WTC11 (cell line): ENCODE results near the gene NOTUM. TPM values are rescaled to one million over a fixed set of nuclear protein-coding genes. Genes with fewer than 3 reads are reported as not detected.

Experiments used
- ATAC-seq: fragments of 200-7000 bp; cut with Tn5 transposase; 2 replicates; pipeline ENCODE4 v1.10.0; 2021; ENCODE audit warnings: mild to moderate bottlenecking, moderate library complexity
- CTCF ChIA-PET: fragments of 300-600 bp; sonication (Branson Sonifier 250); formaldehyde crosslinking; loops from one replicate; lab custom pipeline; 2021; ENCODE audit warnings: antibody characterized with exemption; lab: Charles Lee
- POLR2A ChIA-PET: fragments of 350-600 bp; sonication (Branson Sonifier 250); formaldehyde crosslinking; loops from one replicate; lab custom pipeline; 2021; ENCODE audit warnings: antibody characterized with exemption; lab: Charles Lee
- DNase-seq: peaks from one replicate; pipeline ENCODE4 v3.0.0; 2021; ENCODE audit warnings: low spot score
- H3K27ac Mint-ChIP-seq: 2 replicates; pipeline ENCODE4 v1.8.0; 2021; ENCODE audit warnings: mixed read lengths
- H3K27me3 Mint-ChIP-seq: 2 replicates; pipeline ENCODE4 v1.8.0; 2021; ENCODE audit warnings: low read depth, mild to moderate bottlenecking, moderate library complexity, mixed read lengths
- H3K36me3 Mint-ChIP-seq: 2 replicates; pipeline ENCODE4 v1.8.0; 2021; ENCODE audit warnings: mixed read lengths
- H3K4me1 Mint-ChIP-seq: 2 replicates; pipeline ENCODE4 v1.8.0; 2022; ENCODE audit warnings: mixed read lengths
- H3K4me3 Mint-ChIP-seq: 2 replicates; pipeline ENCODE4 v1.8.0; 2021; ENCODE audit warnings: mild to moderate bottlenecking, moderate library complexity, mixed read lengths
- H3K9me3 Mint-ChIP-seq: 2 replicates; pipeline ENCODE4 v1.8.0; 2021; ENCODE audit warnings: mixed read lengths
- AFF4 ChIP-seq: sonication (generic); formaldehyde crosslinking; IDR thresholded peaks from 2 replicates; pipeline ENCODE4 v1.8.1; 2023; ENCODE audit warnings: mild to moderate bottlenecking, missing genetic modification reagents, borderline replicate concordance
- AR ChIP-seq: fragments of 250-450 bp; sonication (Bioruptor Pico); IDR thresholded peaks from 2 replicates; pipeline ENCODE4 v1.9.0; 2021; ENCODE audit warnings: mild to moderate bottlenecking
- CTCF ChIP-seq: fragments of 200-600 bp; IDR thresholded peaks from 2 replicates; pipeline ENCODE4 v1.8.0; 2022; ENCODE audit warnings: antibody characterized with exemption
- E2F4 ChIP-seq: sonication (generic); formaldehyde crosslinking; IDR thresholded peaks from 2 replicates; pipeline ENCODE4 v1.8.1; 2022; ENCODE audit warnings: low read depth, mild to moderate bottlenecking, moderate library complexity, missing genetic modification reagents, borderline replicate concordance
- ETV6 ChIP-seq: sonication (generic); formaldehyde crosslinking; IDR thresholded peaks from 2 replicates; pipeline ENCODE4 v1.8.1; 2022; ENCODE audit warnings: mild to moderate bottlenecking, missing genetic modification reagents
- IRF1 ChIP-seq: sonication (generic); formaldehyde crosslinking; IDR thresholded peaks from 2 replicates; pipeline ENCODE4 v1.8.0; 2023; ENCODE audit warnings: missing genetic modification reagents
- MXD4 ChIP-seq: fragments of 250-450 bp; sonication (Bioruptor Pico); IDR thresholded peaks from 2 replicates; pipeline ENCODE4 v1.8.0; 2021; ENCODE audit warnings: mild to moderate bottlenecking, moderate library complexity, borderline replicate concordance
- PREB ChIP-seq: sonication (generic); formaldehyde crosslinking; IDR thresholded peaks from 2 replicates; pipeline ENCODE4 v1.8.1; 2022; ENCODE audit warnings: mild to moderate bottlenecking, missing genetic modification reagents, moderate library complexity, borderline replicate concordance
- PRRX2 ChIP-seq: fragments of 250-450 bp; sonication (Bioruptor Pico); IDR thresholded peaks from 2 replicates; pipeline ENCODE4 v1.8.0; 2021; ENCODE audit warnings: mild to moderate bottlenecking
- RORB ChIP-seq: fragments of 250-450 bp; sonication (Bioruptor Pico); IDR thresholded peaks from 2 replicates; pipeline ENCODE4 v1.9.0; 2021; ENCODE audit warnings: mild to moderate bottlenecking
- SMAD4 ChIP-seq: sonication (generic); formaldehyde crosslinking; IDR thresholded peaks from 2 replicates; pipeline ENCODE4 v1.8.0; 2022; ENCODE audit warnings: mild to moderate bottlenecking, missing genetic modification reagents
- USF1 ChIP-seq: sonication (generic); formaldehyde crosslinking; IDR thresholded peaks from 2 replicates; pipeline ENCODE4 v1.8.0; 2022; ENCODE audit warnings: mild to moderate bottlenecking, missing genetic modification reagents
- total RNA-seq: library from RNA; stranded (reverse); gene quantifications from 3 replicates; pipeline ENCODE4 v1.2.3, GENCODE V29; 2021

NOTUM gene
- total RNA-seq, 1 experiment from 2014 or later = 1.7 TPM

- no peak overlapping the region for H3K4me3 Mint-ChIP-seq
- POLR2A ChIA-PET = no interaction called here
- no peaks in the 10 kb centered on the region for H3K4me1 Mint-ChIP-seq
- H3K9me3 Mint-ChIP-seq = no peaks in the 10 kb centered on the region
- H3K36me3 Mint-ChIP-seq = peaks cover 7% of the 10 kb centered on the region; the same call in 1 of the 2 replicates
- H3K27me3 Mint-ChIP-seq = peaks cover 13% of the 10 kb centered on the region
- CTCF ChIA-PET = interaction anchor here (1.3 kb wide), 1 partner anchor 34 kb away, joined by 5 read pairs; no protein-coding TSS in a partner anchor
- no peak for ATAC-seq
- H3K27ac Mint-ChIP-seq = no peak overlapping the region
- TF ChIP-seq PREB (CRISPR knock-in tag) (no peak), RORB (no peak), IRF1 (CRISPR knock-in tag) (no peak), AFF4 (CRISPR knock-in tag) (no peak), MXD4 (no peak), CTCF (no peak), PRRX2 (no peak), USF1 (CRISPR knock-in tag) (no peak), E2F4 (CRISPR knock-in tag) (no peak), ETV6 (CRISPR knock-in tag) (no peak), AR (CRISPR knock-in tag) (no peak), SMAD4 (CRISPR knock-in tag) (no peak)
- no peak for DNase-seq
Measured at GRCh38 chr17:81903896-81904599, 56.9 kb downstream of the NOTUM start.
